Left lung (tissue), 10 donors: ENCODE measurements around the gene NUCB2. TPM values are rescaled to one million over a fixed set of nuclear protein-coding genes. Genes with fewer than 3 reads are reported as not detected.
A peak's percentile ranks its signal among the peaks of the same experiment; 100 is the strongest.

Source experiments
- ATAC-seq: fragments of 200-7000 bp; cut with Tn5 transposase; one replicate; pipeline ENCODE4 v1.9.1; 2020; ENCODE audit warnings: moderate library complexity
- DNase-seq, 4 donors: peaks; one replicate each; pipeline ENCODE4 v3.0.0-alpha.2; 2013 to 2020
- H3K27ac ChIP-seq, 2 donors: fragments of 200-600 bp; sonication (generic) in 1 of 2; one replicate each; pipeline versions ENCODE4 v1.5.0 to v1.8.0; 2020 to 2021
- H3K27me3 ChIP-seq, 2 donors: fragments of 200-600 bp; sonication (generic) in 1 of 2; one replicate each; pipeline versions ENCODE4 v1.5.0 to v1.8.0; 2020 to 2021
- H3K36me3 ChIP-seq, 2 donors: fragments of 200-600 bp; sonication (generic) in 1 of 2; one replicate each; pipeline versions ENCODE4 v1.5.0 to v1.8.0; 2020 to 2021
- H3K4me1 ChIP-seq, 2 donors: fragments of 200-600 bp; one replicate each; pipeline ENCODE4 v1.8.0; 2021
- H3K4me3 ChIP-seq, 2 donors: fragments of 200-600 bp; sonication (generic) in 1 of 2; one replicate each; pipeline versions ENCODE4 v1.5.0 to v1.8.0; 2020 to 2021; ENCODE audit warnings: mild to moderate bottlenecking in 1 of 2
- H3K9me3 ChIP-seq, 2 donors: fragments of 200-600 bp; sonication (generic) in 1 of 2; one replicate each; pipeline versions ENCODE4 v1.5.0 to v1.8.0; 2020 to 2021
- CTCF ChIP-seq, 2 donors: fragments of 200-600 bp; sonication (generic) in 1 of 2; IDR thresholded peaks; one replicate each; pipeline versions ENCODE4 v1.5.0 to v1.8.0; 2021; ENCODE audit warnings: antibody characterized with exemption in 2 of 2
- intact Hi-C, 2 donors: fragments of 100-400 bp; cut with DNase I; formaldehyde crosslinking; loops; one replicate each; pipeline versions ENCODE4 v1.11.2 to v1.14.2; 2022
- polyA plus RNA-seq, 6 donors: library from polyadenylated mRNA; unstranded; fragments of 120-200 nt; gene quantifications; one replicate each; pipeline ENCODE4 v1.2.1, GENCODE V29; 2013; ENCODE audit not compliant: insufficient read length in 6 of 6
- total RNA-seq, 2 donors: library from RNA; stranded (reverse); fragmentation: NEBNext Ultra II Directional; extraction: Animal tissue kit (Norgen Biotek cat#: 25700); gene quantifications; one replicate each; pipeline ENCODE4 v1.2.1, GENCODE V29; 2021
- donor health status: DM: no; HTN: yes; CAD: no.
- donor health status: DM: no; HTN: no; CAD: no.

Gene NUCB2
- total and polyA plus RNA-seq, 8 donors = 77.3 to 132 (median 93.4) TPM

GRCh38 chr11:17250561-17251350 is 25.8 kb upstream of the NUCB2 start:
- intact Hi-C loops = no loop called here
- no peak overlapping the region for H3K27ac ChIP-seq
- no peak overlapping the region for H3K4me3 ChIP-seq
- H3K9me3 ChIP-seq = no peaks in the 10 kb centered on the region
- ATAC-seq (no peak), DNase-seq (no peak)
- no peaks in the 10 kb centered on the region for H3K4me1 ChIP-seq
- no peak for TF ChIP-seq CTCF (IDR thresholded peaks at IDR 0.05)
- no peaks in the 10 kb centered on the region for H3K27me3 ChIP-seq
- H3K36me3 ChIP-seq = no peaks in the 10 kb centered on the region

- intact Hi-C loops = no loop called here
- no peak overlapping the region for H3K27ac ChIP-seq
- no peak for ATAC-seq
- no peak for DNase-seq
- no peak overlapping the region for H3K4me3 ChIP-seq
- no peaks in the 10 kb centered on the region for H3K27me3 ChIP-seq
- no peaks in the 10 kb centered on the region for H3K36me3 ChIP-seq
- H3K4me1 ChIP-seq = no peaks in the 10 kb centered on the region
- no peaks in the 10 kb centered on the region for H3K9me3 ChIP-seq
- no peak for TF ChIP-seq CTCF (IDR thresholded peaks at IDR 0.05)
Measured at GRCh38 chr11:17252704-17253103, 23.8 kb upstream of the NUCB2 start.

- peak in 2 of 4 donors; percentile 12 to 27 for DNase-seq
Measured at GRCh38 chr11:17256512-17256911, 20.0 kb upstream of the NUCB2 start.

GRCh38 chr11:17257196-17257595 is 19.3 kb upstream of the NUCB2 start:
- no peaks in the 10 kb centered on the region for H3K9me3 ChIP-seq
- no peak overlapping the region for H3K27ac ChIP-seq
- TF ChIP-seq CTCF (IDR thresholded peaks at IDR 0.05) = no peak
- H3K4me1 ChIP-seq = no peaks in the 10 kb centered on the region
- ATAC-seq (peak; percentile 47), DNase-seq (no peak)
- no peak overlapping the region for H3K4me3 ChIP-seq
- intact Hi-C loops = no loop called here
- no peaks in the 10 kb centered on the region for H3K36me3 ChIP-seq
- H3K27me3 ChIP-seq = no peaks in the 10 kb centered on the region

More at GRCh38 chr11:17256512-17256911, 20.0 kb upstream of the NUCB2 start:
- no peak overlapping the region for H3K4me3 ChIP-seq
- intact Hi-C loops = no loop called here
- H3K36me3 ChIP-seq = no peaks in the 10 kb centered on the region
- peak; percentile 72 for ATAC-seq
- H3K27ac ChIP-seq = no peak overlapping the region
- H3K9me3 ChIP-seq = no peaks in the 10 kb centered on the region
- no peaks in the 10 kb centered on the region for H3K27me3 ChIP-seq
- no peak for TF ChIP-seq CTCF (IDR thresholded peaks at IDR 0.05)
- no peaks in the 10 kb centered on the region for H3K4me1 ChIP-seq

- ATAC-seq (no peak), DNase-seq (no peak)
Measured at GRCh38 chr11:17258670-17259069, 17.9 kb upstream of the NUCB2 start.

More at GRCh38 chr11:17258670-17259069, 17.9 kb upstream of the NUCB2 start:
- H3K36me3 ChIP-seq = no peaks in the 10 kb centered on the region
- intact Hi-C loops = no loop called here
- no peaks in the 10 kb centered on the region for H3K27me3 ChIP-seq
- no peak overlapping the region for H3K4me3 ChIP-seq
- no peaks in the 10 kb centered on the region for H3K9me3 ChIP-seq
- no peak for TF ChIP-seq CTCF (IDR thresholded peaks at IDR 0.05)
- no peak overlapping the region for H3K27ac ChIP-seq
- no peaks in the 10 kb centered on the region for H3K4me1 ChIP-seq
